Neural progenitor cell (in vitro differentiated cells): ENCODE results near the gene MBP.

Experiments used
- EZH2 ChIP-seq: fragments of 200-600 bp; sonication (generic); IDR thresholded peaks from 2 replicates; pipeline ENCODE4 v1.6.1; 2017; ENCODE audit warnings: antibody characterized with exemption, mild to moderate bottlenecking, moderate library complexity
- TF ChIP-seq, protein P1 (sequence below): fragments of 200-600 bp; sonication (generic); IDR thresholded peaks from 2 replicates; pipeline ENCODE4 v1.5.1; 2017; ENCODE audit warnings: antibody characterized with exemption, mild to moderate bottlenecking

DNA sequence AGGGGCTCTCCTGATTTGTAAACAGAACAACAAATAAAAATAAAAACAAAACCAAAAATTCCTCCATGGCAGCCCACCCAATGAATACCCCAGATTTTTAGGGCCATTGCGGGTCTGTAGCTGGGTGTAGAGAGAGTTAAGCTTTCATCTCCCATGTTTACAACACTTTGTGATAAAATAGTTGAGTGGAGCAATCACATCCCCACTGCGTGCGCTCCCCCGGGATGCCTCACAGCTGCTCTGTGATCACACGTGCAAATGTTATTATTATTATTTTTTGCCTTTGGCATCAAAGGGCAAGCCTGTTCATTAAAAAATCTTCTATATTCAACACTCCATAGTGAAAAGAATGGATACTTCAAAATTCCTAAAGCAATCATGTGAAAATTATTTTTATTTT lies 118.0 kb downstream of the MBP start:
- TF ChIP-seq EZH2 = no peak
- TF ChIP-seq, protein P1, sequence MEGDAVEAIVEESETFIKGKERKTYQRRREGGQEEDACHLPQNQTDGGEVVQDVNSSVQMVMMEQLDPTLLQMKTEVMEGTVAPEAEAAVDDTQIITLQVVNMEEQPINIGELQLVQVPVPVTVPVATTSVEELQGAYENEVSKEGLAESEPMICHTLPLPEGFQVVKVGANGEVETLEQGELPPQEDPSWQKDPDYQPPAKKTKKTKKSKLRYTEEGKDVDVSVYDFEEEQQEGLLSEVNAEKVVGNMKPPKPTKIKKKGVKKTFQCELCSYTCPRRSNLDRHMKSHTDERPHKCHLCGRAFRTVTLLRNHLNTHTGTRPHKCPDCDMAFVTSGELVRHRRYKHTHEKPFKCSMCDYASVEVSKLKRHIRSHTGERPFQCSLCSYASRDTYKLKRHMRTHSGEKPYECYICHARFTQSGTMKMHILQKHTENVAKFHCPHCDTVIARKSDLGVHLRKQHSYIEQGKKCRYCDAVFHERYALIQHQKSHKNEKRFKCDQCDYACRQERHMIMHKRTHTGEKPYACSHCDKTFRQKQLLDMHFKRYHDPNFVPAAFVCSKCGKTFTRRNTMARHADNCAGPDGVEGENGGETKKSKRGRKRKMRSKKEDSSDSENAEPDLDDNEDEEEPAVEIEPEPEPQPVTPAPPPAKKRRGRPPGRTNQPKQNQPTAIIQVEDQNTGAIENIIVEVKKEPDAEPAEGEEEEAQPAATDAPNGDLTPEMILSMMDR = no peak
